Measurements from ENCODE around the gene GPR45. TPM values are rescaled to one million over a fixed set of nuclear protein-coding genes. Genes with fewer than 3 reads are reported as not detected.

The GPR45 gene
- total RNA-seq, 1 experiment from 2014 or later, result not detected

DNA sequence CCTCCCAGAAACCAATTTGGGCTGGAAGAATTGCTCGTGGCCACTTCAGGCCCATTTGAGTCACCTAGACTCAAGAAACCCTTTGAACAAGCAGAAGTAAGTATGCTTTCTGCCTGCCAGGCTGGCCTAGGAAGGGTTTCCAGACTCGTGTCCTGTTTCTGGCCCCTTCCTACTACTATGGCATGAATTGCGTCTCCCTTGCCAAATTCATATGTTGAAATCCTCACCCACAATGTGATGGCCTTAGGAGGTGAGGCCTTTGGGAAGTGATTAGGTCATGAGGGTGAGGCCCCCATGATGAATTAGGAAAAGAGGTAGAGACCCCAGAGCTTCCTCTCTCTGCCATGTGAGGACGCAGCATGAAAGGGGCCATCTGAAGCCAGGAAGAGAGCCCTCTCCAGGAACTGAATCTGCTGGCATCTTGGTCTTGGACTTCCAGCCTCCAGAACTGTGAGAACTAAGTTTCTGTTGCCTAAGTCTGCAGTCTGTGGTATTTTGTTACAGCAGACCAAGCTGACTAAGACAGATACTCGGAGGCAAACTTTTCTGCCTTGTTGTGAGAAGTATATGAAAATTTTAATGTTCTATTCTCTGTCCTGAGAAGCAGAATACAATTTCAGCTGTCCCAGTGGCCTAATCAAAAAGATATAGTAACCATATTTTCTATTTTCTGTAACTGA is 13.1 kb downstream of the GPR45 start:
- H3K9me3 Mint-ChIP-seq, result peaks cover 6% of the 10 kb centered on the region
- no peak for DNase-seq (ENCODE audit: low spot score)
- POLR2A ChIA-PET, result no interaction called here
- TF ChIP-seq NR2C2 (CRISPR knock-in tag; IDR thresholded peaks at IDR 0.05), result no peak
- TF ChIP-seq TP53 (CRISPR knock-in tag; IDR thresholded peaks at IDR 0.05), result no peak
- TF ChIP-seq, protein P1, sequence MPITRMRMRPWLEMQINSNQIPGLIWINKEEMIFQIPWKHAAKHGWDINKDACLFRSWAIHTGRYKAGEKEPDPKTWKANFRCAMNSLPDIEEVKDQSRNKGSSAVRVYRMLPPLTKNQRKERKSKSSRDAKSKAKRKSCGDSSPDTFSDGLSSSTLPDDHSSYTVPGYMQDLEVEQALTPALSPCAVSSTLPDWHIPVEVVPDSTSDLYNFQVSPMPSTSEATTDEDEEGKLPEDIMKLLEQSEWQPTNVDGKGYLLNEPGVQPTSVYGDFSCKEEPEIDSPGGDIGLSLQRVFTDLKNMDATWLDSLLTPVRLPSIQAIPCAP (CRISPR knock-in tag; IDR thresholded peaks at IDR 0.05), result no peak
- TF ChIP-seq, protein P2, sequence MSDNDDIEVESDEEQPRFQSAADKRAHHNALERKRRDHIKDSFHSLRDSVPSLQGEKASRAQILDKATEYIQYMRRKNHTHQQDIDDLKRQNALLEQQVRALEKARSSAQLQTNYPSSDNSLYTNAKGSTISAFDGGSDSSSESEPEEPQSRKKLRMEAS (CRISPR knock-in tag; IDR thresholded peaks at IDR 0.05), result no peak
- TF ChIP-seq GTF2I (CRISPR knock-in tag; conservative IDR thresholded peaks at IDR 0.05), result no peak
- TF ChIP-seq, protein P3, sequence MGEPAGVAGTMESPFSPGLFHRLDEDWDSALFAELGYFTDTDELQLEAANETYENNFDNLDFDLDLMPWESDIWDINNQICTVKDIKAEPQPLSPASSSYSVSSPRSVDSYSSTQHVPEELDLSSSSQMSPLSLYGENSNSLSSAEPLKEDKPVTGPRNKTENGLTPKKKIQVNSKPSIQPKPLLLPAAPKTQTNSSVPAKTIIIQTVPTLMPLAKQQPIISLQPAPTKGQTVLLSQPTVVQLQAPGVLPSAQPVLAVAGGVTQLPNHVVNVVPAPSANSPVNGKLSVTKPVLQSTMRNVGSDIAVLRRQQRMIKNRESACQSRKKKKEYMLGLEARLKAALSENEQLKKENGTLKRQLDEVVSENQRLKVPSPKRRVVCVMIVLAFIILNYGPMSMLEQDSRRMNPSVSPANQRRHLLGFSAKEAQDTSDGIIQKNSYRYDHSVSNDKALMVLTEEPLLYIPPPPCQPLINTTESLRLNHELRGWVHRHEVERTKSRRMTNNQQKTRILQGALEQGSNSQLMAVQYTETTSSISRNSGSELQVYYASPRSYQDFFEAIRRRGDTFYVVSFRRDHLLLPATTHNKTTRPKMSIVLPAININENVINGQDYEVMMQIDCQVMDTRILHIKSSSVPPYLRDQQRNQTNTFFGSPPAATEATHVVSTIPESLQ (CRISPR knock-in tag; IDR thresholded peaks at IDR 0.05), result no peak
- no peak for TF ChIP-seq NR3C1 (CRISPR knock-in tag; conservative IDR thresholded peaks at IDR 0.05; ENCODE audit: low read depth)
- TF ChIP-seq, protein P4, sequence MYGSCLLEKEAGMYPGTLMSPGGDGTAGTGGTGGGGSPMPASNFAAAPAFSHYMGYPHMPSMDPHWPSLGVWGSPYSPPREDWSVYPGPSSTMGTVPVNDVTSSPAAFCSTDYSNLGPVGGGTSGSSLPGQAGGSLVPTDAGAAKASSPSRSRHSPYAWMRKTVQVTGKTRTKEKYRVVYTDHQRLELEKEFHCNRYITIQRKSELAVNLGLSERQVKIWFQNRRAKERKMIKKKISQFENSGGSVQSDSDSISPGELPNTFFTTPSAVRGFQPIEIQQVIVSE (CRISPR knock-in tag; IDR thresholded peaks at IDR 0.05; ENCODE audit: borderline replicate concordance), result no peak
- TF ChIP-seq, protein P5, sequence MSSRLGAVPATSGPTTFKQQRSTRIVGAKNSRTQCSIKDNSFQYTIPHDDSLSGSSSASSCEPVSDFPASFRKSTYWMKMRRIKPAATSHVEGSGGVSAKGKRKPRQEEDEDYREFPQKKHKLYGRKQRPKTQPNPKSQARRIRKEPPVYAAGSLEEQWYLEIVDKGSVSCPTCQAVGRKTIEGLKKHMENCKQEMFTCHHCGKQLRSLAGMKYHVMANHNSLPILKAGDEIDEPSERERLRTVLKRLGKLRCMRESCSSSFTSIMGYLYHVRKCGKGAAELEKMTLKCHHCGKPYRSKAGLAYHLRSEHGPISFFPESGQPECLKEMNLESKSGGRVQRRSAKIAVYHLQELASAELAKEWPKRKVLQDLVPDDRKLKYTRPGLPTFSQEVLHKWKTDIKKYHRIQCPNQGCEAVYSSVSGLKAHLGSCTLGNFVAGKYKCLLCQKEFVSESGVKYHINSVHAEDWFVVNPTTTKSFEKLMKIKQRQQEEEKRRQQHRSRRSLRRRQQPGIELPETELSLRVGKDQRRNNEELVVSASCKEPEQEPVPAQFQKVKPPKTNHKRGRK (CRISPR knock-in tag; IDR thresholded peaks at IDR 0.05; ENCODE audit: borderline replicate concordance), result no peak
- TF ChIP-seq, protein P6, sequence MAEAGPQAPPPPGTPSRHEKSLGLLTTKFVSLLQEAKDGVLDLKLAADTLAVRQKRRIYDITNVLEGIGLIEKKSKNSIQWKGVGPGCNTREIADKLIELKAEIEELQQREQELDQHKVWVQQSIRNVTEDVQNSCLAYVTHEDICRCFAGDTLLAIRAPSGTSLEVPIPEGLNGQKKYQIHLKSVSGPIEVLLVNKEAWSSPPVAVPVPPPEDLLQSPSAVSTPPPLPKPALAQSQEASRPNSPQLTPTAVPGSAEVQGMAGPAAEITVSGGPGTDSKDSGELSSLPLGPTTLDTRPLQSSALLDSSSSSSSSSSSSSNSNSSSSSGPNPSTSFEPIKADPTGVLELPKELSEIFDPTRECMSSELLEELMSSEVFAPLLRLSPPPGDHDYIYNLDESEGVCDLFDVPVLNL (CRISPR knock-in tag; IDR thresholded peaks at IDR 0.05; ENCODE audit: borderline replicate concordance, low read depth), result no peak
- no peak for TF ChIP-seq TCF7 (CRISPR knock-in tag; IDR thresholded peaks at IDR 0.05; ENCODE audit: low read depth)
- no peak for TF ChIP-seq NR1H2 (CRISPR knock-in tag; IDR thresholded peaks at IDR 0.05)
- TF ChIP-seq, protein P7, sequence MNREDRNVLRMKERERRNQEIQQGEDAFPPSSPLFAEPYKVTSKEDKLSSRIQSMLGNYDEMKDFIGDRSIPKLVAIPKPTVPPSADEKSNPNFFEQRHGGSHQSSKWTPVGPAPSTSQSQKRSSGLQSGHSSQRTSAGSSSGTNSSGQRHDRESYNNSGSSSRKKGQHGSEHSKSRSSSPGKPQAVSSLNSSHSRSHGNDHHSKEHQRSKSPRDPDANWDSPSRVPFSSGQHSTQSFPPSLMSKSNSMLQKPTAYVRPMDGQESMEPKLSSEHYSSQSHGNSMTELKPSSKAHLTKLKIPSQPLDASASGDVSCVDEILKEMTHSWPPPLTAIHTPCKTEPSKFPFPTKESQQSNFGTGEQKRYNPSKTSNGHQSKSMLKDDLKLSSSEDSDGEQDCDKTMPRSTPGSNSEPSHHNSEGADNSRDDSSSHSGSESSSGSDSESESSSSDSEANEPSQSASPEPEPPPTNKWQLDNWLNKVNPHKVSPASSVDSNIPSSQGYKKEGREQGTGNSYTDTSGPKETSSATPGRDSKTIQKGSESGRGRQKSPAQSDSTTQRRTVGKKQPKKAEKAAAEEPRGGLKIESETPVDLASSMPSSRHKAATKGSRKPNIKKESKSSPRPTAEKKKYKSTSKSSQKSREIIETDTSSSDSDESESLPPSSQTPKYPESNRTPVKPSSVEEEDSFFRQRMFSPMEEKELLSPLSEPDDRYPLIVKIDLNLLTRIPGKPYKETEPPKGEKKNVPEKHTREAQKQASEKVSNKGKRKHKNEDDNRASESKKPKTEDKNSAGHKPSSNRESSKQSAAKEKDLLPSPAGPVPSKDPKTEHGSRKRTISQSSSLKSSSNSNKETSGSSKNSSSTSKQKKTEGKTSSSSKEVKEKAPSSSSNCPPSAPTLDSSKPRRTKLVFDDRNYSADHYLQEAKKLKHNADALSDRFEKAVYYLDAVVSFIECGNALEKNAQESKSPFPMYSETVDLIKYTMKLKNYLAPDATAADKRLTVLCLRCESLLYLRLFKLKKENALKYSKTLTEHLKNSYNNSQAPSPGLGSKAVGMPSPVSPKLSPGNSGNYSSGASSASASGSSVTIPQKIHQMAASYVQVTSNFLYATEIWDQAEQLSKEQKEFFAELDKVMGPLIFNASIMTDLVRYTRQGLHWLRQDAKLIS (CRISPR knock-in tag; IDR thresholded peaks at IDR 0.05; ENCODE audit: borderline replicate concordance), result no peak
- no peak for TF ChIP-seq SP1 (CRISPR knock-in tag; conservative IDR thresholded peaks at IDR 0.05)
- TF ChIP-seq SMAD3 (CRISPR knock-in tag; IDR thresholded peaks at IDR 0.05; ENCODE audit: borderline replicate concordance), result no peak
- peaks cover 5% of the 10 kb centered on the region; the same call in 1 of the 2 replicates for H3K4me1 Mint-ChIP-seq
- H3K4me3 Mint-ChIP-seq, result no peak overlapping the region
- CTCF ChIA-PET, result interaction anchor here (0.9 to 1.1 kb wide), 2 partner anchors 10 to 40 kb away, joined by 3 to 4 read pairs; no protein-coding TSS in a partner anchor
- no peak for ATAC-seq
- H3K36me3 Mint-ChIP-seq, result peaks cover 3% of the 10 kb centered on the region; the same call in 1 of the 2 replicates
- no peak overlapping the region for H3K27ac Mint-ChIP-seq
- no peaks in the 10 kb centered on the region for H3K27me3 Mint-ChIP-seq (ENCODE audit: low read depth)
